ENCODE data around the gene DYRK1B. TPM values are rescaled to one million over a fixed set of nuclear protein-coding genes. Genes with fewer than 3 reads are reported as not detected.

DYRK1B gene
- total RNA-seq, 1 donor from 2014 or later = 7.8 TPM

GRCh38 chr19:39832341-39833083, 1.4 kb downstream of the DYRK1B start:
- peak overlapping the region; percentile 77 for H3K9ac ChIP-seq
- H3K27ac ChIP-seq = no peak overlapping the region
- peaks cover 22% of the 10 kb centered on the region for H3F3A ChIP-seq (ENCODE audit: low read depth)
- H3K36me3 ChIP-seq = peaks cover 10% of the 10 kb centered on the region
- TF ChIP-seq EZH2 (IDR thresholded peaks at IDR 0.05) (no peak), CTCF (IDR thresholded peaks at IDR 0.05) (no peak), EZH2phosphoT487 (IDR thresholded peaks at IDR 0.05) (no peak)
- Mint-ChIP-seq H3K27ac (peak overlapping the region; percentile 99), H3K9me3 (no peaks in the 10 kb centered on the region), H3K36me3 (peaks cover 40% of the 10 kb centered on the region), H3K4me1 (peaks cover 23% of the 10 kb centered on the region), H3K4me3 (peak overlapping the region; percentile 95), H3K27me3 (ENCODE audit: insufficient read depth, low read depth) (peaks cover 18% of the 10 kb centered on the region)
- DNase-seq (ENCODE audit: low spot score) = no peak
- H3K79me2 ChIP-seq (ENCODE audit: low read depth) = peaks cover 33% of the 10 kb centered on the region
- H3K9me3 ChIP-seq (ENCODE audit: low read depth) = no peaks in the 10 kb centered on the region
- peak overlapping the region; percentile 91 for H3K4me3 ChIP-seq
- no peaks in the 10 kb centered on the region for H4K20me1 ChIP-seq (ENCODE audit: low read depth)
- peak overlapping the region; percentile 79 for H3K4me2 ChIP-seq
- no peaks in the 10 kb centered on the region for H3K27me3 ChIP-seq
- H2AFZ ChIP-seq (replicated peaks) = no peak overlapping the region
- H3K4me1 ChIP-seq = peaks cover 6% of the 10 kb centered on the region

- Histone ChIP-seq H4K20me1 (ENCODE audit: low read depth) (no peaks in the 10 kb centered on the region), H3K9me3 (ENCODE audit: low read depth) (no peaks in the 10 kb centered on the region), H3K4me2 (peak overlapping the region; percentile 79), H3K27ac (peak overlapping the region; percentile 3), H3K36me3 (peaks cover 10% of the 10 kb centered on the region), H3K4me1 (peaks cover 6% of the 10 kb centered on the region), H2AFZ (replicated peaks) (no peak overlapping the region), H3K79me2 (ENCODE audit: low read depth) (peaks cover 33% of the 10 kb centered on the region), H3F3A (ENCODE audit: low read depth) (peaks cover 22% of the 10 kb centered on the region), H3K9ac (no peak overlapping the region), H3K4me3 (no peak overlapping the region), H3K27me3 (no peaks in the 10 kb centered on the region)
- Mint-ChIP-seq H3K36me3 (peaks cover 37% of the 10 kb centered on the region), H3K4me1 (peaks cover 23% of the 10 kb centered on the region), H3K9me3 (no peaks in the 10 kb centered on the region), H3K27me3 (ENCODE audit: insufficient read depth, low read depth) (peaks cover 18% of the 10 kb centered on the region), H3K27ac (peak overlapping the region; percentile 99), H3K4me3 (peak overlapping the region; percentile 95)
- DNase-seq (ENCODE audit: low spot score) = no peak
- TF ChIP-seq EZH2phosphoT487 (IDR thresholded peaks at IDR 0.05) (no peak), EZH2 (IDR thresholded peaks at IDR 0.05) (no peak), CTCF (IDR thresholded peaks at IDR 0.05) (no peak)
Measured at GRCh38 chr19:39831679-39832078, 2.3 kb downstream of the DYRK1B start.

GRCh38 chr19:39830847-39831246, 3.1 kb downstream of the DYRK1B start:
- Mint-ChIP-seq H3K27me3 (ENCODE audit: insufficient read depth, low read depth) (peaks cover 18% of the 10 kb centered on the region), H3K27ac (peak overlapping the region; percentile 4)

More at GRCh38 chr19:39830847-39831246, 3.1 kb downstream of the DYRK1B start:
- Histone ChIP-seq H3K9me3 (ENCODE audit: low read depth) (no peaks in the 10 kb centered on the region), H3K27me3 (no peaks in the 10 kb centered on the region), H3K27ac (no peak overlapping the region), H3K36me3 (peaks cover 10% of the 10 kb centered on the region), H4K20me1 (ENCODE audit: low read depth) (no peaks in the 10 kb centered on the region), H3K4me2 (no peak overlapping the region), H3K9ac (no peak overlapping the region), H2AFZ (replicated peaks) (no peak overlapping the region), H3K4me1 (peaks cover 6% of the 10 kb centered on the region), H3F3A (ENCODE audit: low read depth) (peaks cover 17% of the 10 kb centered on the region), H3K79me2 (ENCODE audit: low read depth) (peaks cover 33% of the 10 kb centered on the region), H3K4me3 (no peak overlapping the region)
- peaks cover 40% of the 10 kb centered on the region for H3K36me3 Mint-ChIP-seq
- peaks cover 23% of the 10 kb centered on the region for H3K4me1 Mint-ChIP-seq
- H3K4me3 Mint-ChIP-seq = peak overlapping the region; percentile 66
- no peaks in the 10 kb centered on the region for H3K9me3 Mint-ChIP-seq
- DNase-seq (ENCODE audit: low spot score) = no peak
- TF ChIP-seq EZH2phosphoT487 (IDR thresholded peaks at IDR 0.05) = no peak
- no peak for TF ChIP-seq CTCF (IDR thresholded peaks at IDR 0.05)
- TF ChIP-seq EZH2 (IDR thresholded peaks at IDR 0.05) = no peak

Data from neural progenitor cell (in vitro differentiated cells).